HepG2 (cell line): ENCODE results near the gene SRC. TPM values are rescaled to one million over a fixed set of nuclear protein-coding genes. Genes with fewer than 3 reads are reported as not detected.

Experiments used
- ATAC-seq: fragments of 200-7000 bp; cut with Tn5 transposase; 3 replicates; pipeline ENCODE4 v1.9.1; 2020; ENCODE audit warnings: mild to moderate bottlenecking, moderate library complexity
- BruUV-seq: library from RNA; stranded (reverse); fragments of 400-500 nt; replicated peaks from 2 replicates; lab custom pipeline; 2021; lab: Mats Ljungman, UMichigan
- CTCF ChIA-PET: fragments of 300-600 bp; formaldehyde crosslinking; extraction: SDS; loops from one replicate; lab custom pipeline; 2021; ENCODE audit warnings: low total read pairs, inconsistent platforms, low intra/inter-chr PET ratio; lab: Yijun Ruan, JAX
- POLR2A ChIA-PET: fragments of 350-600 bp; sonication (Branson Sonifier 250); formaldehyde crosslinking; loops from one replicate; lab custom pipeline; 2020; ENCODE audit warnings: antibody characterized with exemption, inconsistent platforms; lab: Yijun Ruan, JAX
- DNase-seq: peaks from one replicate; pipeline ENCODE4 v3.0.0-alpha.2; 2015; ENCODE audit warnings: low spot score
- FAIRE-seq: peaks from 3 replicates; lab custom pipeline; 2011; peaks lifted over from hg19 to GRCh38; lab: Jason Lieb, UNC
- H2AFZ ChIP-seq: one replicate; pipeline ENCODE4 v1.6.1; 2011; ENCODE audit warnings: low read length, inconsistent platforms
- H3K27ac ChIP-seq: fragments of 300-600 bp; 3 replicates; pipeline ENCODE4 v1.8.0; 2011; ENCODE audit warnings: mixed run types, mild to moderate bottlenecking, mixed read lengths, low read length, inconsistent platforms; ENCODE audit not compliant: insufficient read depth; ENCODE audit errors: extremely low read length
- H3K27me3 ChIP-seq, 2 experiments: fragments of 200-600 bp in 1 of 2; 2 replicates in 1 of 2; 3 replicates in 1 of 2; pipeline versions ENCODE4 v1.6.0 to v1.8.0; 2011; ENCODE audit warnings: low read length in 2 of 2, mild to moderate bottlenecking in 2 of 2, moderate library complexity in 2 of 2, inconsistent platforms in 1 of 2; ENCODE audit not compliant: insufficient read depth in 2 of 2, control insufficient read depth in 1 of 2
- H3K36me3 ChIP-seq, 2 experiments: fragments of 200-600 bp in 1 of 2; replicated peaks in 1 of 2; 2 replicates in 1 of 2; 3 replicates in 1 of 2; pipeline versions ENCODE4 v1.5.1 to v1.8.0; 2011; ENCODE audit warnings: low read length in 2 of 2, inconsistent platforms in 1 of 2; ENCODE audit not compliant: insufficient read depth in 2 of 2, control insufficient read depth in 1 of 2
- H3K4me1 ChIP-seq: 2 replicates; pipeline ENCODE4 v1.5.1; 2012; ENCODE audit warnings: low read length, inconsistent platforms; ENCODE audit not compliant: insufficient read depth
- H3K4me2 ChIP-seq: 2 replicates; pipeline ENCODE4 v1.6.0; 2011; ENCODE audit warnings: low read depth, low read length, inconsistent platforms
- H3K4me3 ChIP-seq, 3 experiments: fragments of 200-600 bp in 1 of 3; sonication (generic), shearing (Covaris generic) in 1 of 3; replicated peaks in 1 of 3; 2 replicates each; pipeline ENCODE4 v1.5.1; 2011 to 2016; ENCODE audit warnings: low read length in 3 of 3, inconsistent platforms in 2 of 3, low read depth in 2 of 3, mild to moderate bottlenecking in 2 of 3, control low read depth in 1 of 3, mixed read lengths in 1 of 3; ENCODE audit not compliant: insufficient read depth in 1 of 3
- H3K79me2 ChIP-seq: one replicate; pipeline ENCODE4 v1.6.1; 2011; ENCODE audit warnings: low read length, inconsistent platforms; ENCODE audit not compliant: insufficient read depth
- H3K9ac ChIP-seq: 2 replicates; pipeline ENCODE4 v1.6.0; 2011; ENCODE audit warnings: mild to moderate bottlenecking, low read depth, low read length, inconsistent platforms; ENCODE audit not compliant: insufficient read depth
- H3K9me3 ChIP-seq: 2 replicates; pipeline ENCODE4 v1.5.1; 2012; ENCODE audit warnings: mild to moderate bottlenecking, low read length
- H4K20me1 ChIP-seq: 2 replicates; pipeline ENCODE4 v1.6.0; 2011; ENCODE audit warnings: inconsistent platforms, mild to moderate bottlenecking, low read length, moderate library complexity; ENCODE audit not compliant: insufficient read depth
- HOXA9 ChIP-seq: sonication (generic); formaldehyde crosslinking; IDR thresholded peaks from 2 replicates; pipeline ENCODE4 v1.8.1; 2022; ENCODE audit warnings: missing genetic modification reagents, mild to moderate bottlenecking, moderate library complexity, borderline replicate concordance
- RFX3 ChIP-seq: IDR thresholded peaks from 2 replicates; pipeline ENCODE4 v1.6.1; 2016; ENCODE audit warnings: missing biosample characterization, missing genetic modification reagents
- YEATS4 ChIP-seq: sonication (generic); formaldehyde crosslinking; IDR thresholded peaks from 2 replicates; pipeline ENCODE4 v1.4.0; 2020; ENCODE audit warnings: missing genetic modification reagents, borderline replicate concordance
- ZFP36L2 ChIP-seq: sonication (generic); formaldehyde crosslinking; IDR thresholded peaks from 2 replicates; pipeline ENCODE4 v1.4.0; 2020; ENCODE audit warnings: missing genetic modification reagents
- ZNF263 ChIP-seq: sonication (generic); formaldehyde crosslinking; IDR thresholded peaks from 2 replicates; pipeline ENCODE4 v1.4.0; 2020; ENCODE audit warnings: missing genetic modification reagents
- ZNF451 ChIP-seq: sonication (generic); formaldehyde crosslinking; IDR thresholded peaks from 2 replicates; pipeline ENCODE4 v1.5.0; 2020; ENCODE audit warnings: mild to moderate bottlenecking, missing genetic modification reagents
- WGBS: methylation state at CpG from one replicate; pipeline ENCODE4 v1.1.6; 2017; ENCODE audit warnings: low lambda C conversion rate; 5-methylcytosine and 5-hydroxymethylcytosine counted together
- in situ Hi-C: cut with HindIII; loops from 2 replicates; pipeline ENCODE4 v1.10.0; 2017; ENCODE audit warnings: low pct_unique_long_range_greater_than_20kb; ENCODE audit not compliant: extremely low pct_ligation_motif_present
- intact Hi-C: fragments of 100-400 bp; cut with micrococcal nuclease; formaldehyde crosslinking; loops from one replicate; pipeline ENCODE4 v1.10.0; 2022; ENCODE audit not compliant: unreplicated experiment
- polyA plus RNA-seq, 8 experiments: library from polyadenylated mRNA; depleted of rRNA in 3 of 8; stranded (reverse) in 7 of 8; unstranded in 1 of 8; fragments of >200 nt; fragmentation: Illumina TruSeq in 4 of 8; extraction: Trizol in 4 of 8; gene quantifications; 2 replicates each; pipeline versions ENCODE4 v1.2.1 to v1.2.3, GENCODE V29; 2011 to 2016; ENCODE audit warnings: low read depth in 4 of 8, missing spikeins in 1 of 8, mixed read lengths in 1 of 8; ENCODE audit not compliant: insufficient read depth in 1 of 8
- total RNA-seq, 5 experiments: library from RNA; depleted of rRNA; stranded (reverse); fragments of >200 nt; fragmentation: Illumina TruSeq; extraction: Trizol; gene quantifications; 2 replicates each; pipeline ENCODE4 v1.2.3, GENCODE V29; 2016; ENCODE audit warnings: low read depth in 1 of 5
- TF ChIP-seq, protein P1 (sequence below): sonication (generic); formaldehyde crosslinking; IDR thresholded peaks from 2 replicates; pipeline ENCODE4 v1.4.0; 2020; ENCODE audit warnings: missing genetic modification reagents, borderline replicate concordance
- TF ChIP-seq, protein P2 (sequence below): sonication (generic); formaldehyde crosslinking; IDR thresholded peaks from 2 replicates; pipeline ENCODE4 v1.8.1; 2023; ENCODE audit warnings: mild to moderate bottlenecking, inconsistent platforms, moderate library complexity, missing genetic modification reagents, borderline replicate concordance

SRC gene
- total and polyA plus RNA-seq, 2 of the 13 experiments (the other 11 are each of a cell fraction or from before 2014, with no cell fraction given) = 54.7 to 192 TPM

DNA sequence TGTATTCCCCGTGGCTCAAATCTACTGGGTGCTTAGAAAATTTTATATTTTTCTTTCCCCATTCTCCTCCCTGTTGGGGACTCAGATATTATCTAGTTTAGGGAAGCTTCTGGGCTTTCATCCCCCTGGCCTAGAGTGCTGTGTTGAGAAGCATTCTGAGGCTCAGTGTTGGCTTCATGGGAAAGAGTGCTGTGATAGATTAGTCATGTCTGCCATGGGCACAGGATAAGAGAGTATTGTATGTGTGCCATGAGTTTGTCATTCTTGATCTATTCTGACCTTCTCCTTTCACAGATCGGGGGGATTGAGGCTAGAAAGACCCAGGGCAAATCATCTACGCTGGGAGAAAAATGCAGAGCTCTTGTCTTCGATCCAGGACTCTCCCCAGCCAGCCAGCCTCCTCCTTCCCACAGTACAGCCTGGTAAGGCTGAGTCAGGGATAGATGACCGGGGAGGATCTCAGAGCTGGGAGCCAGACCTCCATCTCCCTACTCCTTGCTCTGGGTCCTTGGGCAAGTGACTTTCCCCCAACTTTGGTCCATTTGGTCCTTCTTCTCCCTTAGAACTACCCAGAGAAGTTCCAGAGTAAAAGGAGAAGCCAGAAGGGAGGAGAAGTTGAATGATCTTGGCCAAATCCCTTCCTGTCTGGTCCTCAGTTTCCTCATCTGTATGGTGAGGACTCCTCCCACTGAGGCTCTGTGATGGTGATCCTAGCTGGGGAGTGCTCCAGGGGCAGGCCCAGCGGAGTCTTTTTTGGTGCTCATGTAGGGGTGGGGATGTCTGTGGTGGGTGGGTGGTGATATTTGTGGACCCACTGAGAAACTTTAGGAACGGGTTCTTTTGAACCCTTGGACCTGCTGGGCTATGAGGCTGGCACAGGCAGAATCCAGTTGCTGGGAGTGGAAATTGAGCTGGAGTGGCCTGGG is 5.0 kb downstream of the SRC start:
- no peak overlapping the region for H3K9ac ChIP-seq
- no peak overlapping the region for H2AFZ ChIP-seq
- peaks cover 93% of the 10 kb centered on the region for H4K20me1 ChIP-seq
- TF ChIP-seq ZFP36L2 (CRISPR knock-in tag) (no peak), HOXA9 (no peak), ZNF451 (CRISPR knock-in tag) (no peak), YEATS4 (CRISPR knock-in tag) (no peak), ZNF263 (CRISPR knock-in tag) (peak; percentile 92), RFX3 (CRISPR knock-in tag) (no peak)
- TF ChIP-seq, protein P1, sequence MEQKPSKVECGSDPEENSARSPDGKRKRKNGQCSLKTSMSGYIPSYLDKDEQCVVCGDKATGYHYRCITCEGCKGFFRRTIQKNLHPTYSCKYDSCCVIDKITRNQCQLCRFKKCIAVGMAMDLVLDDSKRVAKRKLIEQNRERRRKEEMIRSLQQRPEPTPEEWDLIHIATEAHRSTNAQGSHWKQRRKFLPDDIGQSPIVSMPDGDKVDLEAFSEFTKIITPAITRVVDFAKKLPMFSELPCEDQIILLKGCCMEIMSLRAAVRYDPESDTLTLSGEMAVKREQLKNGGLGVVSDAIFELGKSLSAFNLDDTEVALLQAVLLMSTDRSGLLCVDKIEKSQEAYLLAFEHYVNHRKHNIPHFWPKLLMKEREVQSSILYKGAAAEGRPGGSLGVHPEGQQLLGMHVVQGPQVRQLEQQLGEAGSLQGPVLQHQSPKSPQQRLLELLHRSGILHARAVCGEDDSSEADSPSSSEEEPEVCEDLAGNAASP (CRISPR knock-in tag) = no peak
- TF ChIP-seq, protein P2, sequence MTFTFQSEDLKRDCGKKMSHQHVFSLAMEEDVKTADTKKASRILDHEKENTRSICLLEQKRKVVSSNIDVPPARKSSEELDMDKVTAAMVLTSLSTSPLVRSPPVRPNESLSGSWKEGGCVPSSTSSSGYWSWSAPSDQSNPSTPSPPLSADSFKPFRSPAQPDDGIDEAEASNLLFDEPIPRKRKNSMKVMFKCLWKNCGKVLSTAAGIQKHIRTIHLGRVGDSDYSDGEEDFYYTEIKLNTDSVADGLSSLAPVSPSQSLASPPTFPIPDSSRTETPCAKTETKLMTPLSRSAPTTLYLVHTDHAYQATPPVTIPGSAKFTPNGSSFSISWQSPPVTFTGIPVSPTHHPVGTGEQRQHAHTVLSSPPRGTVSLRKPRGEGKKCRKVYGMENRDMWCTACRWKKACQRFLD (CRISPR knock-in tag) = no peak
- no peak overlapping the region for H3K4me2 ChIP-seq
- ChIA-PET CTCF (no interaction called here), POLR2A (interaction anchor here (1.1 to 1.7 kb wide), 4 partner anchors 8 to 66 kb away, joined by 3 to 4 read pairs (median 4); no protein-coding TSS in a partner anchor)
- peaks cover 36 to 79% of the 10 kb centered on the region in 2 experiments for H3K36me3 ChIP-seq
- WGBS = 97% methylated on average over 7 of the region's 7 CpGs
- H3K9me3 ChIP-seq = no peaks in the 10 kb centered on the region
- BruUV-seq = no TSS peak
- no peak overlapping the region for H3K27ac ChIP-seq
- intact Hi-C loops (no loop called here), in situ Hi-C loops (no loop called here)
- ATAC-seq = no peak
- no peak overlapping the region for H3K4me3 ChIP-seq
- peak; percentile 68 for FAIRE-seq
- peaks cover 94% of the 10 kb centered on the region for H3K79me2 ChIP-seq
- peaks cover 68% of the 10 kb centered on the region for H3K4me1 ChIP-seq
- no peaks in the 10 kb centered on the region for H3K27me3 ChIP-seq
- DNase-seq = no peak
